H9 (cell line): ENCODE results near the gene LRRFIP1. TPM values are rescaled to one million over a fixed set of nuclear protein-coding genes. Genes with fewer than 3 reads are reported as not detected.

Source experiments
- DNase-seq: peaks from one replicate; pipeline ENCODE4 v3.0.0-alpha.2; 2017
- H2AFZ ChIP-seq: one replicate; pipeline ENCODE4 v1.6.1; 2013; ENCODE audit warnings: mild to moderate bottlenecking, low read length, control low read depth, moderate library complexity
- H2AK5ac ChIP-seq: 2 replicates; pipeline ENCODE4 v1.6.1; 2013; ENCODE audit warnings: low read length, control low read depth, mixed read lengths; ENCODE audit not compliant: insufficient read length
- H2BK120ac ChIP-seq: one replicate; pipeline ENCODE4 v1.6.1; 2013; ENCODE audit warnings: low read depth, mild to moderate bottlenecking, low read length, control low read depth, inconsistent platforms; ENCODE audit not compliant: poor library complexity, severe bottlenecking
- H2BK12ac ChIP-seq: 2 replicates; pipeline ENCODE4 v1.6.1; 2013; ENCODE audit warnings: low read length, control low read depth, mixed read lengths, low read depth; ENCODE audit not compliant: insufficient read length
- H2BK15ac ChIP-seq: 2 replicates; pipeline ENCODE4 v1.6.1; 2013; ENCODE audit warnings: low read depth, low read length, control low read depth
- H2BK20ac ChIP-seq: one replicate; pipeline ENCODE4 v1.6.1; 2013; ENCODE audit warnings: low read depth, mild to moderate bottlenecking, low read length, control low read depth, inconsistent platforms; ENCODE audit not compliant: poor library complexity, severe bottlenecking
- H2BK5ac ChIP-seq: 2 replicates; pipeline ENCODE4 v1.6.1; 2013; ENCODE audit warnings: low read length, control low read depth, mixed read lengths; ENCODE audit not compliant: insufficient read length
- H3K14ac ChIP-seq: 2 replicates; pipeline ENCODE4 v1.6.1; 2013; ENCODE audit warnings: low read length, control low read depth; ENCODE audit not compliant: insufficient read depth
- H3K18ac ChIP-seq: 2 replicates; pipeline ENCODE4 v1.6.1; 2013; ENCODE audit warnings: low read depth, mild to moderate bottlenecking, mixed read lengths, low read length, control low read depth; ENCODE audit not compliant: insufficient read length
- H3K23ac ChIP-seq: 2 replicates; pipeline ENCODE4 v1.6.1; 2013; ENCODE audit warnings: low read length, control low read depth, mixed read lengths, low read depth; ENCODE audit not compliant: insufficient read length
- H3K23me2 ChIP-seq: 2 replicates; pipeline ENCODE4 v1.6.1; 2013; ENCODE audit warnings: low read depth, mild to moderate bottlenecking, mixed read lengths, low read length, control low read depth; ENCODE audit not compliant: insufficient read length, poor library complexity, severe bottlenecking
- H3K27ac ChIP-seq: 2 replicates; pipeline ENCODE4 v1.5.1; 2013; ENCODE audit warnings: low read length, control low read depth, mixed read lengths, low read depth; ENCODE audit not compliant: insufficient read length
- H3K27me3 ChIP-seq: 2 replicates; pipeline ENCODE4 v1.6.1; 2013; ENCODE audit warnings: low read length, control low read depth, inconsistent platforms; ENCODE audit not compliant: insufficient read depth
- H3K4ac ChIP-seq: 2 replicates; pipeline ENCODE4 v1.6.1; 2013; ENCODE audit warnings: low read depth, mild to moderate bottlenecking, control low read depth, inconsistent platforms, low read length, moderate library complexity
- H3K4me1 ChIP-seq: 2 replicates; pipeline ENCODE4 v1.6.1; 2013; ENCODE audit warnings: low read length, control low read depth, inconsistent platforms; ENCODE audit not compliant: insufficient read depth
- H3K4me2 ChIP-seq: 2 replicates; pipeline ENCODE4 v1.6.1; 2013; ENCODE audit warnings: low read length, control low read depth, mixed read lengths; ENCODE audit not compliant: insufficient read length, insufficient read depth
- H3K56ac ChIP-seq: 2 replicates; pipeline ENCODE4 v1.6.1; 2013; ENCODE audit warnings: low read depth, mild to moderate bottlenecking, mixed read lengths, low read length, control low read depth; ENCODE audit not compliant: insufficient read length
- H3K79me1 ChIP-seq: 2 replicates; pipeline ENCODE4 v1.6.1; 2013; ENCODE audit warnings: low read depth, mild to moderate bottlenecking, moderate library complexity, low read length, control low read depth, inconsistent platforms; ENCODE audit not compliant: insufficient read depth, poor library complexity, severe bottlenecking
- H3K79me2 ChIP-seq: 2 replicates; pipeline ENCODE4 v1.6.1; 2013; ENCODE audit warnings: low read length, control low read depth, inconsistent platforms; ENCODE audit not compliant: insufficient read depth
- H3K9ac ChIP-seq: 2 replicates; pipeline ENCODE4 v1.6.1; 2013; ENCODE audit warnings: low read length, control low read depth, mixed read lengths; ENCODE audit not compliant: insufficient read length; ENCODE audit errors: extremely low read depth
- H3K9me3 ChIP-seq: one replicate; pipeline ENCODE4 v1.6.1; 2013; ENCODE audit warnings: low read depth, low read length, inconsistent platforms; ENCODE audit not compliant: control insufficient read depth
- H3T11ph ChIP-seq: one replicate; pipeline ENCODE4 v1.6.1; 2013; ENCODE audit warnings: mild to moderate bottlenecking, low read length, control low read depth, inconsistent platforms
- H4K20me1 ChIP-seq: one replicate; pipeline ENCODE4 v1.6.1; 2013; ENCODE audit not compliant: control insufficient read depth, insufficient read length, insufficient read depth
- H4K5ac ChIP-seq: 2 replicates; pipeline ENCODE4 v1.6.1; 2013; ENCODE audit warnings: low read depth, mild to moderate bottlenecking, mixed read lengths, low read length, control low read depth; ENCODE audit not compliant: insufficient read length
- H4K8ac ChIP-seq: replicated peaks from 2 replicates; pipeline ENCODE4 v1.6.1; 2013; ENCODE audit warnings: low read length, control low read depth, mixed read lengths, low read depth; ENCODE audit not compliant: insufficient read length
- H4K91ac ChIP-seq: 2 replicates; pipeline ENCODE4 v1.6.1; 2013; ENCODE audit warnings: low read depth, mild to moderate bottlenecking, moderate library complexity, mixed read lengths, low read length, control low read depth; ENCODE audit not compliant: insufficient read length
- H3K27ac Mint-ChIP-seq, 3 experiments: 2 replicates in 2 of 3; 3 replicates in 1 of 3; pipeline ENCODE4 v1.8.0; 2020 to 2021; ENCODE audit warnings: mixed read lengths in 3 of 3, mild to moderate bottlenecking in 1 of 3, moderate library complexity in 1 of 3
- H3K27me3 Mint-ChIP-seq: 2 replicates; pipeline ENCODE4 v1.8.0; 2021; ENCODE audit warnings: low read depth, mild to moderate bottlenecking, moderate library complexity, mixed read lengths
- H3K36me3 Mint-ChIP-seq, 3 experiments: 2 replicates in 2 of 3; 3 replicates in 1 of 3; pipeline ENCODE4 v1.8.0; 2020 to 2021; ENCODE audit warnings: low read depth in 3 of 3, mixed read lengths in 3 of 3; ENCODE audit not compliant: insufficient read depth in 1 of 3
- H3K4me1 Mint-ChIP-seq, 2 experiments: 2 replicates each; pipeline ENCODE4 v1.8.0; 2020; ENCODE audit warnings: mixed read lengths in 2 of 2
- H3K4me3 Mint-ChIP-seq, 2 experiments: 2 replicates in 1 of 2; 3 replicates in 1 of 2; pipeline ENCODE4 v1.8.0; 2020 to 2021; ENCODE audit warnings: mild to moderate bottlenecking in 2 of 2, mixed read lengths in 2 of 2, moderate library complexity in 1 of 2
- H3K9me3 Mint-ChIP-seq, 2 experiments: 2 replicates in 1 of 2; 3 replicates in 1 of 2; pipeline ENCODE4 v1.8.0; 2020; ENCODE audit warnings: mild to moderate bottlenecking in 2 of 2, mixed read lengths in 2 of 2, moderate library complexity in 1 of 2
- CTCF ChIP-seq: fragments of 200-600 bp; sonication (generic); conservative IDR thresholded peaks from 3 replicates; pipeline ENCODE4 v1.8.0; 2021; ENCODE audit warnings: antibody characterized with exemption, mild to moderate bottlenecking
- WGBS: extraction: QIAGEN DNeasy Blood & Tissue Kit; methylation state at CpG from one replicate; pipeline ENCODE4 v1.1.7; 2013; ENCODE audit warnings: missing lambda C conversion rate, low lambda C conversion rate, mixed read lengths; ENCODE audit not compliant: insufficient read length; ENCODE audit errors: extremely low coverage; 5-methylcytosine and 5-hydroxymethylcytosine counted together
- total RNA-seq: library from RNA; stranded (reverse); gene quantifications from 2 replicates; pipeline ENCODE4 v1.2.1, GENCODE V29; 2021

LRRFIP1 gene
- total RNA-seq, 1 experiment from 2014 or later = 38.5 TPM

GRCh38 chr2:237664151-237664550 lies 36.8 kb downstream of the LRRFIP1 start:
- Mint-ChIP-seq H3K27me3 (peaks cover 3% of the 10 kb centered on the region; the same call in 1 of the 2 replicates), H3K36me3 (no peaks in the 10 kb centered on the region; a peak in 1 of 7 replicates), H3K27ac (no peak overlapping the region), H3K4me1 (peaks cover 46 to 54% of the 10 kb centered on the region in 2 experiments), H3K4me3 (no peak overlapping the region), H3K9me3 (no peaks in the 10 kb centered on the region)
- Histone ChIP-seq H3K27me3 (no peaks in the 10 kb centered on the region), H3T11ph (no peak overlapping the region), H3K18ac (no peak overlapping the region), H3K4ac (no peak overlapping the region), H3K4me1 (no peaks in the 10 kb centered on the region), H4K5ac (no peak overlapping the region), H2AK5ac (no peak overlapping the region), H3K23ac (no peak overlapping the region), H3K79me2 (no peaks in the 10 kb centered on the region), H3K9me3 (no peaks in the 10 kb centered on the region), H3K14ac (no peak overlapping the region; the same call in none of the 2 replicates), H3K23me2 (peaks cover 3% of the 10 kb centered on the region), H2BK5ac (no peak overlapping the region), H4K8ac (no peak overlapping the region), H3K9ac (no peak overlapping the region), H4K20me1 (no peaks in the 10 kb centered on the region), H3K79me1 (no peaks in the 10 kb centered on the region), H2BK15ac (no peak overlapping the region), H4K91ac (no peak overlapping the region), H3K4me2 (no peak overlapping the region), H3K56ac (no peak overlapping the region), H3K27ac (no peak overlapping the region), H2AFZ (no peak overlapping the region), H2BK12ac (no peak overlapping the region), H2BK120ac (no peak overlapping the region), H2BK20ac (no peak overlapping the region)
- no CpG with 5 or more reads among the region's 17 CpGs for WGBS
- no peak for TF ChIP-seq CTCF
- no peak for DNase-seq
